GM18520 (cell line): ENCODE data around the gene CDH13.

ENCODE experiments used
- ATAC-seq: cut with Tn5 transposase; IDR thresholded peaks from one replicate; pipeline ENCODE4 v1.9.1; 2021; ENCODE audit not compliant: unreplicated experiment

Gene CDH13

GRCh38 chr16:83842756-83843507 is 1216.2 kb downstream of the CDH13 start:
- no peak for ATAC-seq

GRCh38 chr16:83843657-83844056 is 1216.9 kb downstream of the CDH13 start:
- no peak for ATAC-seq

GRCh38 chr16:83845263-83845662 is 1218.5 kb downstream of the CDH13 start:
- no peak for ATAC-seq

- no peak for ATAC-seq
These were observed 1220.8 kb downstream of the CDH13 start for GRCh38 chr16:83847371-83848225.

GRCh38 chr16:83849421-83849820 is 1222.7 kb downstream of the CDH13 start:
- ATAC-seq, result no peak
